ENCODE measurements around the gene AQR.

DNA sequence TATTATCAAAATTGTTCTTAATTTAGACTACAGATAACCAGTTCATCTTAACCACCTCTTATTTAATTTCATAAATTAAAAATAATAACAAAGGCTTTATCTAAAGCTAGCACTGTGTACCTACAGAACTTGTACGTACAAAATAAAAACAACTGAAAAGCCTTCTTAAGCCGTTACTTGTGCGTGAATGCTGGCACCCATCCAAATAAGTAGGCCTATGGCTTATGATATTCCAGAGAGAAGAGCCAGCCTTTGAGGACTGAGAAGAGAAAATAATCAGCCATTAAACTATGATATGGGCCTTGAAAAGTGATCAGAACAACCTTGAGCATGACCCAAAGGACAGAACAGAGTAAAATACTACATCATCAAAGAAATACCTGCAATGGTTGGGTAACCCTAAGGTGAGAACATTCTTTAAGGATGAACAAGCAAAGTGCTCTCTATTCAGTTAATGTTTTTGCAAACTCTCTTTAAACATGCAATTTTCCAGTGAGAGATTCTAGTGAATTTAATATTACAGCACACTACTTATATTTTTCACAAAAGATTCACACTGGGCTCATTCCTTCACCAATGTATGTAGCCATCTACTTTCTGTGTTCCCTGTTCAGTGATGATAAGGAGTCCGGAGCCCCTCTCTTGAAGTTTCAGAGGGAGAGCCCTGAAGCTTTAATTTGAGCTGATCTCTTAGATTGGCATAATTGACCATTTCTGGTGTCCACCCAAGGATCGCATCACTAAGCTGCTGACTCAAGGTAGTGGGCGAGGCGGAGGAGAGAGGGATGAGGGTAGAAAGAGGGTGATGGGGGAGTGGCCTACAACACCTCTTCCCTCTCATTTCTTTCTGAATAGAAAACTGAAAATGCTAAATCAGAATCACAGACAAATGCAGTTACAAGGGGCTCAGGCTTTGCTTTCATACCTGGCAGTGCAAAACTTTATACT is 166.5 kb downstream of the AQR start:
- TF ChIP-seq GATA3 (IDR thresholded peaks at IDR 0.05; ENCODE audit: low read depth, low read length) (no peak), GATA2 (IDR thresholded peaks at IDR 0.05; ENCODE audit: low read depth, low read length) (no peak)

Measured in SH-SY5Y (cell line).